ENCODE results near the gene MORN1. TPM values are rescaled to one million over a fixed set of nuclear protein-coding genes. Genes with fewer than 3 reads are reported as not detected.
A peak's percentile ranks its signal among the peaks of the same experiment; 100 is the strongest.

The MORN1 gene
- total and polyA plus RNA-seq, 2 of the 8 experiments (the other 6 are each of a cell fraction or from before 2014, with no cell fraction given): 5.0 to 9.1 TPM

DNA sequence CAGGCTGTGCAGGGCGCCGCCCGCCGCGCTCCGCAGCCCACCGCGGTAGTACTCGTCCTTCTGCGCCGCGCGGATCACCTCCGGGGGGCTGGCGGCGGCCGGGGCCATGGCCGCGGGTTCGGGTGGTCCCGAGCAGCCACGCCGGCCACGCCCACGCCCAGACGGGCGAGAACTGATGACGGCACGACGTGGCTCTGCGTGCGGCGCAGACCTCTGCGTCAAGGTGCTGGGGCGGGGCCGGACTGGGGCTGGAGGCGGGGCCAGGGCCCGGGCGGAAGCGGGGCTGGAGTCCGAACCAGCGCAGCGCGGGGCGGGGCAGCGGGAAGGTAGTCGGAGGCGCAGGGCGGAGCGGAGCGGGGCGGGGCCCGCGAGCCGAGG lies 21.0 kb upstream of the MORN1 start, which contains the start of gene PEX10 (continued):
- TF ChIP-seq KDM4A (IDR thresholded peaks at IDR 0.05; ENCODE audit: low read depth, low read length, severe bottlenecking): peak; percentile 99
- TF ChIP-seq BRCA1 (IDR thresholded peaks at IDR 0.05; ENCODE audit: low read depth, low read length): no peak; the same call in 1 of the 2 replicates
- TF ChIP-seq FOSL1 (IDR thresholded peaks at IDR 0.05; ENCODE audit: insufficient read depth, low read depth, low read length): no peak
- TF ChIP-seq SAP30 (IDR thresholded peaks at IDR 0.05; ENCODE audit: insufficient read depth, insufficient replicate concordance, low read length): no peak
- no peak for TF ChIP-seq CHD2 (IDR thresholded peaks at IDR 0.05; ENCODE audit: low read length)
- TF ChIP-seq TAF7 (optimal IDR thresholded peaks at IDR 0.05; ENCODE audit: borderline replicate concordance, low read depth, low read length): peak; percentile 66
- no peak for TF ChIP-seq CBX5 (IDR thresholded peaks at IDR 0.05; ENCODE audit: low read depth, low read length)
- TF ChIP-seq BCL11A (IDR thresholded peaks at IDR 0.05; ENCODE audit: low read depth in 2 of 2, low read length in 2 of 2): no peak
- TF ChIP-seq, protein P1, sequence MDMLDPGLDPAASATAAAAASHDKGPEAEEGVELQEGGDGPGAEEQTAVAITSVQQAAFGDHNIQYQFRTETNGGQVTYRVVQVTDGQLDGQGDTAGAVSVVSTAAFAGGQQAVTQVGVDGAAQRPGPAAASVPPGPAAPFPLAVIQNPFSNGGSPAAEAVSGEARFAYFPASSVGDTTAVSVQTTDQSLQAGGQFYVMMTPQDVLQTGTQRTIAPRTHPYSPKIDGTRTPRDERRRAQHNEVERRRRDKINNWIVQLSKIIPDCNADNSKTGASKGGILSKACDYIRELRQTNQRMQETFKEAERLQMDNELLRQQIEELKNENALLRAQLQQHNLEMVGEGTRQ (IDR thresholded peaks at IDR 0.05; ENCODE audit: low read length): no peak
- TF ChIP-seq SRF (IDR thresholded peaks at IDR 0.05; ENCODE audit: low read depth, low read length): peak; percentile 81
- no peak for TF ChIP-seq EZH2 (IDR thresholded peaks at IDR 0.05; ENCODE audit: low read depth, low read length, severe bottlenecking)
- TF ChIP-seq KDM1A (IDR thresholded peaks at IDR 0.05; ENCODE audit: borderline replicate concordance, low read length): no peak
- no peak for TF ChIP-seq JUN (IDR thresholded peaks at IDR 0.05; ENCODE audit: low read depth, low read length)
- no peak for TF ChIP-seq CEBPB (IDR thresholded peaks at IDR 0.05; ENCODE audit: low read depth, low read length)
- TF ChIP-seq SIX5 (IDR thresholded peaks at IDR 0.05; ENCODE audit: low read depth, low read length): no peak
- no peak for TF ChIP-seq NANOG (IDR thresholded peaks at IDR 0.05; ENCODE audit: insufficient read depth, low read depth, low read length, poor library complexity, severe bottlenecking)
- no peak for TF ChIP-seq POU5F1 (IDR thresholded peaks at IDR 0.05; ENCODE audit: low read depth, low read length)
- peak; percentile 100 for TF ChIP-seq CREB1 (IDR thresholded peaks at IDR 0.05)
- TF ChIP-seq SP4 (IDR thresholded peaks at IDR 0.05; ENCODE audit: low read length): 0 out of 2 replicates have a peak, but pooled peaks have one; percentile 27
- peak; percentile 82; the same call in 1 of the 2 replicates for TF ChIP-seq ATF3 (IDR thresholded peaks at IDR 0.05; ENCODE audit: insufficient read depth, low read depth, low read length)
- TF ChIP-seq TBP (IDR thresholded peaks at IDR 0.05; ENCODE audit: low read depth, low read length): peak; percentile 45; the same call in 1 of the 2 replicates
- TF ChIP-seq E2F6 (IDR thresholded peaks at IDR 0.05): no peak
- no peak for TF ChIP-seq MAFK (IDR thresholded peaks at IDR 0.05; ENCODE audit: low read depth, low read length)
- no peak for TF ChIP-seq CTBP2 (IDR thresholded peaks at IDR 0.05; ENCODE audit: borderline replicate concordance, insufficient read depth, insufficient read length, low read length)

Measured in H1 (cell line).